ENCODE results near the gene VWA5B1.

Gene VWA5B1

GRCh38 chr1:20367626-20368025 is 77.0 kb downstream of the VWA5B1 start:
- DNase-seq (ENCODE audit: low spot score): no peak

- no peak for DNase-seq (ENCODE audit: low spot score)
Observed at GRCh38 chr1:20368866-20369470, 78.3 kb downstream of the VWA5B1 start.

- DNase-seq (ENCODE audit: low spot score): no peak
Observed at GRCh38 chr1:20370698-20371097, 80.0 kb downstream of the VWA5B1 start.

- no peak for DNase-seq (ENCODE audit: low spot score)
Observed at GRCh38 chr1:20371411-20371810, 80.7 kb downstream of the VWA5B1 start.

- DNase-seq (ENCODE audit: low spot score): no peak
Observed at GRCh38 chr1:20371883-20372282, 81.2 kb downstream of the VWA5B1 start.

- no peak for DNase-seq (ENCODE audit: low spot score)
Observed at GRCh38 chr1:20372676-20373075, 82.0 kb downstream of the VWA5B1 start.

- DNase-seq (ENCODE audit: low spot score): no peak
Observed at GRCh38 chr1:20373286-20373685, 82.6 kb downstream of the VWA5B1 start.

- DNase-seq (ENCODE audit: low spot score): no peak
Observed at GRCh38 chr1:20373764-20374163, 83.1 kb downstream of the VWA5B1 start.

GRCh38 chr1:20375563-20375962 is 84.9 kb downstream of the VWA5B1 start:
- DNase-seq (ENCODE audit: low spot score): no peak

- DNase-seq (ENCODE audit: low spot score): no peak
Observed at GRCh38 chr1:20376171-20376570, 85.5 kb downstream of the VWA5B1 start.

GRCh38 chr1:20376880-20377494 is 86.3 kb downstream of the VWA5B1 start:
- peak; percentile 68 for DNase-seq (ENCODE audit: low spot score)

- no peak for DNase-seq (ENCODE audit: low spot score)
Observed at GRCh38 chr1:20377516-20378270, 87.0 kb downstream of the VWA5B1 start.

GRCh38 chr1:20379075-20379474 is 88.4 kb downstream of the VWA5B1 start:
- DNase-seq (ENCODE audit: low spot score): no peak

GRCh38 chr1:20380175-20380574 is 89.5 kb downstream of the VWA5B1 start:
- DNase-seq (ENCODE audit: low spot score): no peak

- no peak for DNase-seq (ENCODE audit: low spot score)
Observed at GRCh38 chr1:20380616-20381035, 90.0 kb downstream of the VWA5B1 start.

- peak; percentile 21 for DNase-seq (ENCODE audit: low spot score)
Observed at GRCh38 chr1:20381045-20381641, 90.5 kb downstream of the VWA5B1 start.

- DNase-seq (ENCODE audit: low spot score): no peak
Observed at GRCh38 chr1:20381961-20382360, 91.3 kb downstream of the VWA5B1 start.

- DNase-seq (ENCODE audit: low spot score): no peak
Observed at GRCh38 chr1:20382711-20383110, 92.0 kb downstream of the VWA5B1 start.

- no peak for DNase-seq (ENCODE audit: low spot score)
Observed at GRCh38 chr1:20383631-20384030, 93.0 kb downstream of the VWA5B1 start.

GRCh38 chr1:20385630-20386029 is 95.0 kb downstream of the VWA5B1 start:
- DNase-seq (ENCODE audit: low spot score): peak; percentile 68

- no peak for DNase-seq (ENCODE audit: low spot score)
Observed at GRCh38 chr1:20386323-20387081, 95.8 kb downstream of the VWA5B1 start.

GRCh38 chr1:20389571-20389970 is 98.9 kb downstream of the VWA5B1 start:
- DNase-seq (ENCODE audit: low spot score): no peak

Measured in NAMALWA (cell line).